8988T (cell line): ENCODE results near the gene ARFGAP1.
"Not testable (repeated sequence)": the region's sequence is repeated elsewhere in the genome, so short reads cannot be mapped to it uniquely, and the experiment has no call there.

Source experiments
- DNase-seq: peaks from one replicate; pipeline ENCODE4 v3.0.0; 2011

The ARFGAP1 gene

GRCh38 chr20:63322146-63322932 lies 49.7 kb downstream of the ARFGAP1 start:
- DNase-seq = no peak

DNA sequence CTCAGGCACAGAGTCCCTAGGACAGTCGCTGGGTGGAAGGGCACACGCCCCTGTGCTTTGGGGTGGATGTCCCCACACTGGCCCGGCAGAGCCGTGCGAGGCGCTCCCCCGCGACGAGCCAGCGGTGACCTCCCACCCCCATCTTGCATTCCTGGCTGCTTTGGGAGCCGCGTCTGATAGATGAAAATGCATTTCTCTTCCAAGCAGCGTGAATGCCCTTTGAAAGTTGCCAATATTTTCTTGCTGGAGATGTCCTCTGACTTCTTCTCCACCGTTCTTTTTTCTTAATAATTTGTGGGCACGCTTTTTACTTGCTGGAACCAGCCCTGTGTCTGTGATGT lies 50.3 kb downstream of the ARFGAP1 start:
- no peak for DNase-seq

DNA sequence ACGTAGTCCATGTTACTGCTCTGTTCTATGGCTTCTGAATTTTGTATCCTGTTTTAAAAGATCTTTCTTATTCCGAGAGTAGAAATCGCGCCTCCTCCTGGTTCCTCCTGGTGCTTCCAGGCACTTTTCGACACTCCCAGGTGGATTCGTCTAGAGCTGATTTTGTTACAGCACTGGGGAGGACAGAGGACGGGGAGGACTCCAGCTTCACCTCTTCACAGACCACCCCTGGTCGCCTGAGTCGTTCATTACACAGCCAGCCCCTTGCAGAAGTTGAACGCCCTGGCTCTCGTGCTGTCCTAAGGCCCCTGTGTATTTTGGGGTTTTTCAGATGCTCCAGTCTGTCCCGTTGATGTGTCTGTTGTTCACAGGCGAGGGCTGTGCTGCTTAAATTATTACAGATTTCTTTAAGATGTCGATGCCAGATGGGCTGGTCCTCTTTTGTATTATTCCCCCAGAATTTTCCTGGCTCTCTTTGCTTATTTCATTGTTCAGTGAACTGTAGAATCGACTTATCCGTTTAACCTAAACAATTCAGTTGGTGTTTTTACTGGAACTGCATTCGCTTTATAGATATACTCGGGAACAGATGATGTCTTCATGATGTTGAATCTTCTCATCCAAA lies 50.9 kb downstream of the ARFGAP1 start:
- DNase-seq = no peak

- no peak for DNase-seq
Measured at GRCh38 chr20:63325021-63325471, 52.4 kb downstream of the ARFGAP1 start.

DNA sequence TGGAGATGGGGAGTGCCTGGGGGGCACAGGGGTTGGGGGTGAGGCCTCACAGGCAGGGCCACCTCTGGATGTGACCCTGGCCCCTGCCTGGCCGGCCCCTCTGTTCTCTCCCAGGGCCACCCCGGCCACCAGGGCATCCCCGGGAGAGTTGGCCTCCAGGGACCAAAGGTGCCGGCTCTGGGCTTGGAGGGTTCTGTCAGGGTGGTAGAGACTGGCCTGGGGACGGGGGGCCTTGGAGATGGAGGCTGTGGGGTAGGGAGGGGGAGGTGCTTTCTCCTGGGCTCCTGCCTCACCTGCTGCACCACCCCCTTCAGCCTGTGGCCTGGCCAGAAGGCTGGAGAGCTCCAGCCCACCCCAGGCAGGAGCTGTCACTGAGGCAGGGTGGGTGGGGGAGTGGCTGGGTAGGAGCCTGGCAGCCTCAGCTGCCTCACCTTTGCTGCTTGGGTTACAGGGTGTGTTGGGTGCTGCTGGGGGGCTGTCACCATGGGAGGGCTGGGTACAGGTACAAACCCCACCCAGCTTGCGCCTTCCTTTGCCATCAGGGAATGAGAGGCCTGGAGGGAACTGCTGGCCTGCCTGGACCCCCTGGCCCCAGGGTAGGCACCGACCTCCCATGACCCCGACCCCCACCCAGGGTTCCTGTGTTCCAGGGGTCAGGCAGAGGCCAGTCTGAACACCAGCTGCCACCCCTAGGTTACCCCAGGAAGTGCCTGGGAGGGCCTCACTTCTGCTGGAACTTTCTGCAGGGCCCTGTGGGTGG lies 53.1 kb downstream of the ARFGAP1 start:
- no peak for DNase-seq

DNA sequence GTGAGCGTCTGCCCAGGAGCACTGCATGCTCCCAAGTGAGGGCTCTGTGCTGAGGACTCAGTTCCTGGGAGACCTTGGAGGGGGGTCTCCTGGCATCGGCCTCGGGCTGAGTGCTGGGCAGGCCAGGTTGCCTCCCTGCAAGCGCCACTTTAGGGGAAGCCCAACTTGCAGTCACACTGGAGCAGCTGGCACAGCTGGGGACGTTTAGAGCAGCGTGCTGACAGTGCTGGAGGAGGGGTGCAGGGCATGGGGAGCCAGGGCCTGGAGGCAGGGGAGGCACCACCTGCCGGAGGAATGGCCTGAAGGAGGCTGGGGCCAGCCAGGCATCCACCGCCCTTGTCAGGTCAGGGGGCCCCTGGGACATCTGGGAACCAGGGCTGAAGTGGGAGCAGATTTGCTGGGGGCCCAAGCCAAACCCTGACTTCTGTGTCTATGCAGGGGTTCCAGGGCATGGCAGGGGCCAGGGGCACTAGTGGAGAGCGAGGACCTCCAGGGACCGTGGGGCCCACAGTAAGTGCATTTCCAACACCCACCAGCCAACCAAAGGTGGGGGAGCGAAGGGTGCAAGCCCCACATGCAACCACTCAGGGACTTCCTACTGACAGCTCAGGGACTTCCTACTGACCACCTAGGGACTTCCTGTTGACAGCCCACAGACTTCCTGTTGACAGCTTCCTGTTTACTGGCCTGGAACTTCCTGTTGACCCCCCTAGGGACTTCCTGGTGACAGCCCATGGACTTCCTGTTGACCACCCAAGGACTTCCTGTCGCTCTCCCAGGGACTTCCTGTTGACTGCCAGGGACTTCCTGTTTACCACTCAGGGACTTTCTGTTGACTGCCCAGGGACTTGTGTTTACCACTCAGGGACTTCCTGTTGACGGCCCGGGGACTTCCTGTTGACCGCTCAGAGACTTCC lies 54.0 kb downstream of the ARFGAP1 start:
- DNase-seq = no peak

- no peak for DNase-seq
Measured at GRCh38 chr20:63327231-63327745, 54.7 kb downstream of the ARFGAP1 start.

- DNase-seq = no peak
Measured at GRCh38 chr20:63328026-63328700, 55.5 kb downstream of the ARFGAP1 start.

GRCh38 chr20:63328718-63329275 lies 56.2 kb downstream of the ARFGAP1 start:
- DNase-seq = no peak

DNA sequence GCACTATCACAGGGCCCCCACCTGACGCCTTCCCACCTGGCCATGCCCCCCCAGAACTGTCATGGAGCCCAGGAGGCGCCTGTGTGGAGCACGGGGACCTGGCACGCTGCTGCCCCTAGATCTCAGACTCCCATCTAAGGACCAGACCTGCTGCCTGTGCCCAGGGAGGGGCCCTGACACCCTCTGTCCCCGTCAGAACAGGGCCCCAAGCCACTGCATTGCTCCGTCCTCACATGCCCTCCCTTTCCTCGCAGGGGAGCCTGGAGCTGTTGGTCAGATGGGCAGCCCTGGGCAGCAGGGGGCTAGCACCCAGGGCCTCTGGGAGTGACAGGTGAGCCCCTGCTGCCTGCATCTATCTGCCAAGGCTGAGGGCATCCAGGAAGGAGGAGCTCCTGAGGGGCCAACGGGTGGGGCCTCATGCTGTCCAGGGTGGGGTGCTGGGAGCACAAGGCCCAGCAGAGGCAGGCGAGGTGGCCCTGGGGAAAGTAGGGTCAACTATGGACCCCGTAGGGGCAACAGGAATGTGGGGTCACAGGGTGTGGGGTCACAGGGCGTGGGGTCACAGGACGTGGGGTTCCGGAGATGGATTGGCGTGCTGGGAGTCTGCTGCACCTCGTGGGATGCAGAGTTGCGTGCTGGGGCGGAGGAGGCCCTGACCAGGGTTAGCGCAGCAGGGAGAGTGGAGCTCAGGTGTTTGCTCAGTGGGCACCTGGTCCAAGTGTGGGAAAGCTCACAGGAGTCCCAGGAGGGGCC lies 56.9 kb downstream of the ARFGAP1 start:
- no peak for DNase-seq

DNA sequence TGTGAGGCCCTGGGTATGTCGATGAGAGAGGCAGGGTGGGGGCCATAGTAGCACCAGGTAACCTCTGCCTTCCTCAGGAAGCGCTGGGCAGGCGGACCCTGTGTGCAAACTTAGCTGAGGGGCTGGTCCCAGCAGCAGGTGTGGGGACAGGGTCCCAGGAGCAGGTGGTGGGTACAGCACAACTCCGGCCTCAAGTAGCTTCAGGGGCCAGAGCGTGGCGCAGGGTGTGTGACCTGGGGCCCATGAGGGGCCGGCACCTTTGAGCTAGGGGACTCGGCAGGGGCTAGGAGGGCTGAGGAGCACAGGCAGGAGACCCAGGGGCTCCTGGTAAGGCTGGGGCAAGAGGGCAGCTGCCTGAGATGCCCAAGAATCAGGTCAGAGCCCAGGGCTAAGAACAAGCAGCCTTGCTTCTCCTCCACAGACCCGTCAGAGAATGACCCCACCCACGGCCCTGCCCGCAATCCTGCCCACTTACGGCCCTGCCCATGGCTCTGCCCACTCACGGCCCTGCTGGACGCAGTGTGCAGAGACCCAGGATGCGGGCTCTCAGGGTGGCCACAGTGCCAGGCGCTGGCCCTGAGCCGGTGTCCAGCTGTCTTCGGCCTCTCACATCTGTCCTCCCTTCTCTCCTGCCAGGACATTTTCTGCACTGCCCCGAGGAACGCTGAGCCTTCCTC lies 57.6 kb downstream of the ARFGAP1 start:
- no peak for DNase-seq

DNA sequence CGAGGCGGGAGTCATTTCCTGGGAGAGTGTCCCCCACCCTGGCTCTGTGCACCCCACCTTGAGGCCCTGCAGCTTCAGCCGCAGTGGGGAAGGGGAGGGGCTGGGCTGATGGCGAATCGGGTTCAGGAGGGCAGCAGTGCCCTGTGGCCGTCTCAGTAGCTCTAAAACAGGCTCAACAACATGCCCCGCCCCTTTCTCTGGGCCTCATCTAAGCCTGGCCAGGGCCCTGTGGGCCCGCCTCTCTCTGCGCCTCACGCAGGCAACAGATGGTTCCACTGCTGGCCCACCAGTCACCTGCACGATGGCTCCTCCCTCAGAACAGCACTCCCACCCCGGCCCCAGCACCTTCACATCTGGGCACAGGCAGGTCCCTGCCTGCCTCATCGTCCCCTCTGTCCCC lies 58.3 kb downstream of the ARFGAP1 start:
- no peak for DNase-seq

- DNase-seq = no peak
Measured at GRCh38 chr20:63331741-63332400, 59.3 kb downstream of the ARFGAP1 start.

- DNase-seq = no peak
Measured at GRCh38 chr20:63332488-63333240, 60.1 kb downstream of the ARFGAP1 start.

- DNase-seq = no peak
Measured at GRCh38 chr20:63333241-63333836, 60.7 kb downstream of the ARFGAP1 start.

DNA sequence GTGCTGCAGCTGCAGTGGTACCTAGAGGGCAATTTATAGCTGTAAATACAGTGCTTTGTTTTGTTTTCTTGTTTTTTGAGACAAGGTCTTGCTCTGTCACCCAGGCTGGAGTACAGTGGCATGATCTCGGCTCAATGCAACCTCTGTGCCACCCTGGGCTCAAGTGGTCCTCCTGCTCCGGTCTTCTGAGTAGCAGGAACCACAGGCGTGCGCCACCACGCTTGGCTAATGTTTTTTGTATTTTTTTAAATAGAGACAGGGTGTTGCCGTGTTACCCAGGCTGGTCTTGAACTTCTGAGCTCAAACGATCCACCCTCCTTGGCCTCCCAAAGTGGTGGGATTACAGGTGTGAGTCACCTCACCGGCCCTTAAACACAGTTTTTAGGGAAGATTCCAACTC lies 61.7 kb downstream of the ARFGAP1 start:
- DNase-seq = no peak

GRCh38 chr20:63335060-63335459 lies 62.4 kb downstream of the ARFGAP1 start:
- DNase-seq = not testable (repeated sequence)

DNA sequence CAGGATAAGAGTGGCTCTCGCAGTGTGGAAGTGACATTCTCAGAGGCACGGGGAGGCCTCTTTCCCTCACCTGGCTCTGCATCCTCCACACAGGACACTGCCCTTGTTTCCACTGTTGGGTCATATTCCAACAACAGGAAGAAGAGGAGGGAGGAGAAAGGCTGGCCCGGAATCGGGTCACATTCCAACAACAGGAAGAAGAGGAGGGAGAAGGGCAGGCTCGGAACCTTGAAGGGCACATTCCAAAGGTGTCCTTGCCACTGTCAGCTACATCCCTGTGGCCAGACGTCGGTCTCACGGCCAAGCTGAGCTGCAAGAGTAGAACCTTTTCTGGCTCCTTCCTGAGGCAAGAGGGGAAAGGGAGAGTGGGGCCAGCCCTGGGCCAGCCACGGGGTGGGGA lies 63.1 kb downstream of the ARFGAP1 start:
- no peak for DNase-seq
